Measurements from ENCODE around the gene ACSS1. TPM values are rescaled to one million over a fixed set of nuclear protein-coding genes. Genes with fewer than 3 reads are reported as not detected.

The ACSS1 gene
- total RNA-seq, 1 experiment from 2014 or later = 13.0 TPM

DNA sequence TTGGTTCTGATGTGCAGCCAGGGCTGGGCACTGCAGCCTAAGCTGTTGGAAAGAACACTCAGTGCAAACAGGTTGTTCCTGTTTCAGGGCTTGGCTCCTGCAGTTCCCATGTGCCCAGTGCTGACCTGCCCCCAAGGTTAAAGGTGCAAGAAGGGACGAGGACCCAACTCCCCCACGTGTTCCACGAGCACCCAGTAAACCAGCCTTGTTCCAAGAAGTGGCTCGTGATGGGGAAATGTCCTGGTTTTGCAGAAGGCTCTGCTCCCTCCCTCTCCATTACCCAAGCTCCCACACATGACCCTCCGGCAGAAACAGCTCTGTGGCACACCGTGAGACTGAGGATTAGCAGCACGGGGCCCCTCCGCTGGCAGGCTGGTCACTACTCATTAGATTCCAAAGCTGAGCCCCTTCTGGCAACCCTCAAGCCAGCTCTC lies 9.4 kb downstream of the ACSS1 start:
- Histone ChIP-seq H3K4me1 (peaks cover 8% of the 10 kb centered on the region), H3K9me3 (replicated peaks) (no peaks in the 10 kb centered on the region), H3K27ac (no peak overlapping the region), H3K36me3 (no peaks in the 10 kb centered on the region), H3K4me3 (no peak overlapping the region), H3K27me3 (peaks cover 13% of the 10 kb centered on the region; the same call in 1 of the 2 replicates)
- DNase-seq = no peak

DNA sequence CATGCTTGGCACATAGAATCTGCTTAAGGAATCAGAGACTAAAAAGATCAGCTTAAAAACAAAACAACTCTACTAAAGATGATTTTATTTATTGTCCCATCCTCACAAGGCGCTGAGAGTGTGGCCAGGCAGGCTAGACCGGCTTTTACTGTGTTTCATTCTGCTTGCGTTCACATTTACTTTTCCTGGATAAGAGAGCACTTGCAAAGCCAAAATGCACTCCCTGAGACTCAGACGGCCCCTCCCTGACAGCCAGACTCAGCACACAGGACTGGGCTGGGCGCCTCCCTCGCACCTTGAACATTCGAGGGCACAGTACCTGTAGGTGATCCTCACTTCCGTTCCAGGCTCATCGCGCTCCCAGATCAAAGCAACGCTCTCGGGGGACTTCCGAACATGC lies 10.2 kb downstream of the ACSS1 start:
- no peak for DNase-seq
- Histone ChIP-seq H3K4me1 (peaks cover 6% of the 10 kb centered on the region; the same call in 1 of the 2 replicates), H3K27me3 (peaks cover 13% of the 10 kb centered on the region; the same call in 1 of the 2 replicates)

GRCh38 chr20:25046736-25047666 lies 10.9 kb downstream of the ACSS1 start:
- Histone ChIP-seq H3K36me3 (no peaks in the 10 kb centered on the region), H3K4me3 (no peak overlapping the region), H3K4me1 (no peaks in the 10 kb centered on the region), H3K27me3 (peaks cover 13% of the 10 kb centered on the region; the same call in 1 of the 2 replicates), H3K9me3 (replicated peaks) (no peaks in the 10 kb centered on the region), H3K27ac (no peak overlapping the region)
- DNase-seq = no peak

More for the DNA sequence above, 10.2 kb downstream of the ACSS1 start:
- Histone ChIP-seq H3K9me3 (replicated peaks) (no peaks in the 10 kb centered on the region), H3K36me3 (no peaks in the 10 kb centered on the region), H3K4me3 (no peak overlapping the region), H3K27ac (no peak overlapping the region)

- DNase-seq = no peak
- Histone ChIP-seq H3K27me3 (peaks cover 13% of the 10 kb centered on the region; the same call in 1 of the 2 replicates), H3K9me3 (replicated peaks) (no peaks in the 10 kb centered on the region), H3K4me3 (no peak overlapping the region), H3K36me3 (no peaks in the 10 kb centered on the region), H3K27ac (no peak overlapping the region), H3K4me1 (no peaks in the 10 kb centered on the region)
Measured at GRCh38 chr20:25046181-25046641, 11.7 kb downstream of the ACSS1 start.

GRCh38 chr20:25045343-25045712 lies 12.6 kb downstream of the ACSS1 start:
- Histone ChIP-seq H3K27ac (no peak overlapping the region), H3K4me1 (peaks cover 6% of the 10 kb centered on the region), H3K27me3 (peaks cover 13% of the 10 kb centered on the region; the same call in 1 of the 2 replicates)

DNA sequence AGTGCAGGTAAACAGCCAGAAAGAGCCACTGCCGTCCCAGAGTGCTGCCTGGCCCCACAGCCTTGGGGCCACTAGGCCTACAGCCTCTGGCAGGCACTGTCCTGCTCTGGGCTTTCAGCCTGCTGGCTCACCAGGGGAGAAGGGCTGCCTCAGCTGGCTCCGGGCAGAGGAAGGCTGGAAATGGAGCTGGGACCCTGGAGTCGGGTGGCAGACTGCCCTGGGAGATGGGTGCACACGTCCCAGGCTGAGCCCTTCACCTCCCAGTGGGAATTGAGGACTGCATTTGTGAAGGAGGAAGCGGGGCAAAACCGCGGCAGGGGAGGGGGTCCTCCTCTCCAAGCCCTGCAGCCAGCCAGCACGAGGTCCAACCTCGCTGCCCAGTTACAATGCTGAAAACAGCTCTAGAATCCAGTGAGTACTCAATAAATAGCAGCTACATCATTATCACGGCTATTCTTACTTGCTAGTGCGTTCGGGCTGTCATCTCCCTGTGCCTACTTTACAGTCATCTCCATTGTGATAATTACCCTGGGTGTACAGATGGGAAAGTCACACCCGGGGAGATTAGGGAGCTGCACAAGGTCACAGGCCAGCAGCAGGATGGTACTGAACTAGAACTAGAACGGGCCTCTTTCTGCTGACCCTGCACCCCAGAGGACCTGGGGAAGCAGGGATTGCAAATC lies 13.1 kb downstream of the ACSS1 start:
- Histone ChIP-seq H3K27ac (no peak overlapping the region), H3K36me3 (no peaks in the 10 kb centered on the region), H3K27me3 (peaks cover 13% of the 10 kb centered on the region; the same call in 1 of the 2 replicates), H3K4me1 (peaks cover 9% of the 10 kb centered on the region), H3K4me3 (no peak overlapping the region), H3K9me3 (replicated peaks) (no peaks in the 10 kb centered on the region)
- DNase-seq = no peak

More at GRCh38 chr20:25045343-25045712, 12.6 kb downstream of the ACSS1 start:
- no peaks in the 10 kb centered on the region for H3K36me3 ChIP-seq
- H3K4me3 ChIP-seq = no peak overlapping the region
- no peak for DNase-seq
- no peaks in the 10 kb centered on the region for H3K9me3 ChIP-seq (replicated peaks)

DNA sequence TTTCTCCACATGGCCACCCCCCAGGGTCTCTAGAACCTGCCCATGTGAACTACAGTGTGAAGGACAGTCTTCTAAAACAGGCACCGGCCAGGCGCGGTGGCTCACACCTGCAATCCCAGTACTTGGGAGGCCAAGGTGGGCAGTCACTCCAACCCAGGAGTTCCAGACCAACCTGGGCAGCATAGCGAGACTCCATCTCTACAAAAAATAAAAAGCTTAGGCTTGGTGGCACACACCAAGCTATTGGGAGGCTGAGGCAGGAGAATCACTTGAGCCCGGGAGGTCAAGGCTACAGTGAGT lies 13.7 kb downstream of the ACSS1 start:
- no peak overlapping the region for H3K4me3 ChIP-seq
- H3K4me1 ChIP-seq = peaks cover 14% of the 10 kb centered on the region
- no peaks in the 10 kb centered on the region for H3K36me3 ChIP-seq
- no peak for DNase-seq
- H3K27ac ChIP-seq = no peak overlapping the region
- no peaks in the 10 kb centered on the region for H3K9me3 ChIP-seq (replicated peaks)
- H3K27me3 ChIP-seq = peaks cover 13% of the 10 kb centered on the region; the same call in 1 of the 2 replicates

GRCh38 chr20:25043499-25044260 lies 14.3 kb downstream of the ACSS1 start:
- H3K4me3 ChIP-seq = no peak overlapping the region
- peaks cover 19% of the 10 kb centered on the region for H3K4me1 ChIP-seq
- no peaks in the 10 kb centered on the region for H3K9me3 ChIP-seq (replicated peaks)
- H3K27ac ChIP-seq = no peak overlapping the region
- peaks cover 13% of the 10 kb centered on the region; the same call in 1 of the 2 replicates for H3K27me3 ChIP-seq
- no peaks in the 10 kb centered on the region for H3K36me3 ChIP-seq
- DNase-seq = no peak

DNA sequence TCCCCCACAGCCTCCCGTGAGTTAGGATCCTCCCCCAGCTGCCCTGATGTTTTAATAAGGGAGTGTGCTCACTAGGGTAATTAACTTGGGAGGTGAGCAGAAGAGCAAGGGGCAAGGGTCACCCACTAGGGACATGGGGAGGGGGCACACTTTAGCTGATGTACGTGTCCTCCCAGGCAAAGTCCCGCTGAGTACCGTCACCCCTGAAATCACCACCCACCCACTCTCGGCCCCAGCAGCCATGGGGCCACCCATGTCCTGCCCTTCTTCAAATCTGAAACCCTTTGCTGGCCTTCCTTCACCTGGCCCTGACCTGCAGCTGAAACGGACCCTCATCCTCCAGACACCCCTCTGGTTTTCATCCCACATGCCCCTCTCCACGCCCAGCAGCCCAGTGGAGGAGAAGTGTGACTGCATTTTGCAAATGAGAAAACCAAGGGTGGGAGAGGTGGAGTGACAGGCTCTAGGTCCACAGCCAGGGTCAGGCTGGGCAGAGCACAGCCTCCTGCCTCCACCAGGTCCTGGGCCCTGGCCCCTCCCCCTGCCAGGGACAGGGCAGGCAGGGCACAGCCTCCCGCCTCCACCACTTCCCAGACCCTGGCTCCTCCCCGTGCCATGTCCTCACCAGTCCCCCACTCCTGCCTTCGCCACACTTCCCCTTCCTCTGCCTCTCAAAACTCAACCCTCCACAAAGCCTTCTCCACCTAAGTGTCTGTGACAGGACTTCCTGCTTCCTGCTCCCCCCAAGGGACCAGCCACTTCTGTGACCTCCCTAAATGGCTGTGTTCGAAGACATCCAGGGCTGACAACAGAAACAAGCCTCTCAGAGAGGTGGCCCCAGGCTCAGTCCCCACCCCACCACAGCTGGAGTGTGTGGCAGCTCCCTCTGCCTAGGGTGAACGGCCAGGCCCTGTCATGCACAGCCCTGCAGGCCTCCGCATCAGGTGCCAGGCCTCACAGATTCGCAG lies 15.1 kb downstream of the ACSS1 start:
- H3K4me3 ChIP-seq = no peak overlapping the region
- no peak for DNase-seq
- H3K4me1 ChIP-seq = peaks cover 28% of the 10 kb centered on the region
- H3K36me3 ChIP-seq = no peaks in the 10 kb centered on the region
- H3K27me3 ChIP-seq = peaks cover 13% of the 10 kb centered on the region; the same call in 1 of the 2 replicates
- H3K27ac ChIP-seq = no peak overlapping the region
- H3K9me3 ChIP-seq (replicated peaks) = no peaks in the 10 kb centered on the region

GRCh38 chr20:25041813-25042530 lies 16.0 kb downstream of the ACSS1 start:
- DNase-seq = no peak
- Histone ChIP-seq H3K9me3 (replicated peaks) (no peaks in the 10 kb centered on the region), H3K27me3 (peaks cover 13% of the 10 kb centered on the region; the same call in 1 of the 2 replicates), H3K36me3 (no peaks in the 10 kb centered on the region), H3K4me1 (peaks cover 36% of the 10 kb centered on the region), H3K27ac (no peak overlapping the region), H3K4me3 (no peak overlapping the region)

- peak overlapping the region; percentile 18; the same call in 1 of the 2 replicates for H3K27ac ChIP-seq
- peak; percentile 57 to 66 for DNase-seq
Measured at GRCh38 chr20:25040438-25040831, 17.5 kb downstream of the ACSS1 start.

GRCh38 chr20:25039697-25040437 lies 18.1 kb downstream of the ACSS1 start:
- no peaks in the 10 kb centered on the region for H3K9me3 ChIP-seq (replicated peaks)
- DNase-seq = peak; percentile 94 to 96

More at GRCh38 chr20:25040438-25040831, 17.5 kb downstream of the ACSS1 start:
- Histone ChIP-seq H3K9me3 (replicated peaks) (no peaks in the 10 kb centered on the region), H3K36me3 (no peaks in the 10 kb centered on the region), H3K27me3 (peaks cover 6% of the 10 kb centered on the region; the same call in 1 of the 2 replicates), H3K4me1 (peaks cover 50% of the 10 kb centered on the region), H3K4me3 (no peak overlapping the region)

More at GRCh38 chr20:25039697-25040437, 18.1 kb downstream of the ACSS1 start:
- H3K4me3 ChIP-seq = no peak overlapping the region
- H3K4me1 ChIP-seq = peaks cover 51% of the 10 kb centered on the region
- H3K27me3 ChIP-seq = peaks cover 2% of the 10 kb centered on the region; the same call in 1 of the 2 replicates
- no peaks in the 10 kb centered on the region for H3K36me3 ChIP-seq
- peak overlapping the region; percentile 18; the same call in 1 of the 2 replicates for H3K27ac ChIP-seq
